ENCODE measurements around the gene PTPRT. TPM values are rescaled to one million over a fixed set of nuclear protein-coding genes. Genes with fewer than 3 reads are reported as not detected.
"Not testable (repeated sequence)": the region's sequence is repeated elsewhere in the genome, so short reads cannot be mapped to it uniquely, and the experiment has no call there.

PTPRT gene
- total RNA-seq, 1 donor from 2014 or later: 23.5 TPM

GRCh38 chr20:43176726-43177125 is 13.0 kb downstream of the PTPRT start:
- no peak for DNase-seq (ENCODE audit: low spot score in 2 of 2)
- H3K27ac ChIP-seq: no peak overlapping the region
- H3K4me3 ChIP-seq: no peak overlapping the region
- H3K9me3 ChIP-seq: no peaks in the 10 kb centered on the region
- no peaks in the 10 kb centered on the region for H3K27me3 ChIP-seq
- TF ChIP-seq, protein P1, sequence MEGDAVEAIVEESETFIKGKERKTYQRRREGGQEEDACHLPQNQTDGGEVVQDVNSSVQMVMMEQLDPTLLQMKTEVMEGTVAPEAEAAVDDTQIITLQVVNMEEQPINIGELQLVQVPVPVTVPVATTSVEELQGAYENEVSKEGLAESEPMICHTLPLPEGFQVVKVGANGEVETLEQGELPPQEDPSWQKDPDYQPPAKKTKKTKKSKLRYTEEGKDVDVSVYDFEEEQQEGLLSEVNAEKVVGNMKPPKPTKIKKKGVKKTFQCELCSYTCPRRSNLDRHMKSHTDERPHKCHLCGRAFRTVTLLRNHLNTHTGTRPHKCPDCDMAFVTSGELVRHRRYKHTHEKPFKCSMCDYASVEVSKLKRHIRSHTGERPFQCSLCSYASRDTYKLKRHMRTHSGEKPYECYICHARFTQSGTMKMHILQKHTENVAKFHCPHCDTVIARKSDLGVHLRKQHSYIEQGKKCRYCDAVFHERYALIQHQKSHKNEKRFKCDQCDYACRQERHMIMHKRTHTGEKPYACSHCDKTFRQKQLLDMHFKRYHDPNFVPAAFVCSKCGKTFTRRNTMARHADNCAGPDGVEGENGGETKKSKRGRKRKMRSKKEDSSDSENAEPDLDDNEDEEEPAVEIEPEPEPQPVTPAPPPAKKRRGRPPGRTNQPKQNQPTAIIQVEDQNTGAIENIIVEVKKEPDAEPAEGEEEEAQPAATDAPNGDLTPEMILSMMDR (IDR thresholded peaks at IDR 0.05): no peak
- H3K36me3 ChIP-seq: no peaks in the 10 kb centered on the region
- intact Hi-C loops (cut with DNase I): no loop called here
- H3K4me1 ChIP-seq: no peaks in the 10 kb centered on the region

DNA sequence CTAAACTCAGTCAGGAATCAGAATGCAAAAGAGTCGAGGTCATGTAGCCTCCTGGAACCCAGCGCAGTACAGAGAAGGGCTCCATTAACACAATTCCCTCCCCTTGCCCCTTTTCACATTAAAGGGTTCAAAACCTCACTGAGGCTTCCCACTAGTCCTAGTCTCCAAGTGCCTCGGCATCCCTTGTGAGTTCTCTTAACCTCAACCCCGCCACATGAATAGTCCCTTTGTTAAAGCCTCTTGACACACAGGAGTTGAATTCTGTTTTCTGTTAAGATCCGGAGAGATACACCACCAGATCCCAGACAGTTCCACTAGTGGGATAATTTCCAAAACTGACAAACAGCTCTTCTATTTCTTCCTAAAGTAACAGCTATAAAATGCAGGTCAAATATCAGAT is 17.8 kb downstream of the PTPRT start:
- TF ChIP-seq, protein P1 (IDR thresholded peaks at IDR 0.05): no peak
- intact Hi-C loops (cut with DNase I): no loop called here
- Histone ChIP-seq H3K27me3 (no peaks in the 10 kb centered on the region), H3K9me3 (no peaks in the 10 kb centered on the region), H3K4me3 (no peak overlapping the region), H3K4me1 (no peaks in the 10 kb centered on the region), H3K27ac (no peak overlapping the region), H3K36me3 (no peaks in the 10 kb centered on the region)
- no peak for DNase-seq (ENCODE audit: low spot score in 2 of 2)

GRCh38 chr20:43170771-43171170 is 18.9 kb downstream of the PTPRT start:
- no peaks in the 10 kb centered on the region for H3K36me3 ChIP-seq
- H3K27ac ChIP-seq: no peak overlapping the region
- H3K27me3 ChIP-seq: no peaks in the 10 kb centered on the region
- TF ChIP-seq, protein P1 (IDR thresholded peaks at IDR 0.05): no peak
- no peak overlapping the region for H3K4me3 ChIP-seq
- no peaks in the 10 kb centered on the region for H3K4me1 ChIP-seq
- no peaks in the 10 kb centered on the region for H3K9me3 ChIP-seq
- DNase-seq (ENCODE audit: low spot score in 2 of 2): no peak
- intact Hi-C loops (cut with DNase I): no loop called here

DNA sequence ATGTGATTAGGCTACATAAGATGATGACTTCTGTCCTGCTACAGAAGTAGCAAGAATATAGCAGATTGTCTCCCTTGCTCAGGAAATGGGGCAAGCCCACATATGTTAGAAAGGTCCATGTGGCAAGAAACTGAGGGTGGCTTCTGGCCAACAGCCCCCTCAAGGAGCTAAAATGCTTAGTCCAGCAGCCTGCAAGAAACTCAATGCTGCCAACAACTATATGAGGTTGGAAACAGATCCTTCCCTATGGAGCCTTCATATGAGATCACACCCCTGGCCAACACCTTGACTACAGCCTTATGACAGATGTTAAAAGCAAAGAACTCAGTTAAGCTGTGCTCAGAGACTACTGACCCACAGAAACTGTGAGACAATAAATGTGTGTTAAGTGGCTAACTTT is 22.1 kb downstream of the PTPRT start:
- Histone ChIP-seq H3K9me3 (no peaks in the 10 kb centered on the region), H3K4me3 (no peak overlapping the region), H3K4me1 (no peaks in the 10 kb centered on the region), H3K36me3 (no peaks in the 10 kb centered on the region), H3K27me3 (no peaks in the 10 kb centered on the region), H3K27ac (no peak overlapping the region)
- intact Hi-C loops (cut with DNase I): no loop called here
- no peak for DNase-seq (ENCODE audit: low spot score in 2 of 2)
- TF ChIP-seq, protein P1 (IDR thresholded peaks at IDR 0.05): no peak

DNA sequence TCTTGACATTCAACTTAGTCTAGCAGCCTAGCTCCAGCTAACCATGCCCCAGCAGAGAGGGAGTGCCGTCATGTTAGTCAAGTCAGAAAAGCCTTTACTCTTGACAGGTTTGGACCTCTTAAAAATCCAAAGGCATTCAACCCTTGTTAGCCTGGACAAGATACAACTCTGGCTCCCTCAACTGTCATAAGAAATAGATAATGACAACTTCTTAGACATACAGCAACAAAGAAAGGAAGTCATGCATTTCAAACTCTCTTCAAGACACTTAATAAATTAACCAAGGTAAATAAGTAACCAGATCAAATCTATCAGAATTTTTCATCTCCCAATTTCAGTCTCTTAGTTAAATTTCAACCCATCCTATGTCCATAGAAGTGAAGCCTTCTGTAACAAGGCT is 22.7 kb downstream of the PTPRT start:
- intact Hi-C loops (cut with DNase I): no loop called here
- no peaks in the 10 kb centered on the region for H3K27me3 ChIP-seq
- DNase-seq (ENCODE audit: low spot score in 2 of 2): no peak
- TF ChIP-seq, protein P1 (IDR thresholded peaks at IDR 0.05): no peak
- no peak overlapping the region for H3K27ac ChIP-seq
- H3K9me3 ChIP-seq: no peaks in the 10 kb centered on the region
- no peak overlapping the region for H3K4me3 ChIP-seq
- no peaks in the 10 kb centered on the region for H3K4me1 ChIP-seq
- no peaks in the 10 kb centered on the region for H3K36me3 ChIP-seq

DNA sequence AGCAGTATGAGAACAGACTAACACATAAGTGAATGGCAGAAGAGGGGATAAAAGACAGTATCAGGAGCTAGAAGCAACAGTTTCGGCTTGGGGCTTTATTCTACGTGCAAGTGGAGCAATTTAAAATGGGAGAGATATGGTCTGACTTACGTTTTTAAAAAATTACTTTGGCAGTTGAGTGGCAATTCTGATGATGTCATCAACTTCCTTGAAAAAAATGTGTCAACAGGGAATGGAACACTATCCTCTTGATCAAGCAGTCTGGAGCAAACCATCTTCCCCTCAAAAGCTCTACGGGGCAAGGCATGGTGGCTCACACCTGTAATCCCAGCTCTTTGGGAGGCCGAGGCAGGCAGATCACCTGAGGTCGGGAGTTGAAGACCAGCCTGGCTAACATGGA is 24.1 kb downstream of the PTPRT start:
- intact Hi-C loops (cut with DNase I): no loop called here
- H3K27me3 ChIP-seq: no peaks in the 10 kb centered on the region
- H3K27ac ChIP-seq: no peak overlapping the region
- no peaks in the 10 kb centered on the region for H3K4me1 ChIP-seq
- no peak overlapping the region for H3K4me3 ChIP-seq
- no peaks in the 10 kb centered on the region for H3K9me3 ChIP-seq
- no peaks in the 10 kb centered on the region for H3K36me3 ChIP-seq
- TF ChIP-seq, protein P1 (IDR thresholded peaks at IDR 0.05): no peak
- no peak for DNase-seq (ENCODE audit: low spot score in 2 of 2)

GRCh38 chr20:43164736-43165135 is 25.0 kb downstream of the PTPRT start:
- H3K4me3 ChIP-seq; H3K4me1 ChIP-seq; H3K36me3 ChIP-seq; DNase-seq (ENCODE audit: low spot score in 2 of 2); H3K9me3 ChIP-seq; H3K27me3 ChIP-seq; intact Hi-C loops (cut with DNase I); H3K27ac ChIP-seq: not testable (repeated sequence)
